Neural cell (in vitro differentiated cells): ENCODE results near the gene MSI2. TPM values are rescaled to one million over a fixed set of nuclear protein-coding genes. Genes with fewer than 3 reads are reported as not detected.

Source experiments
- H2AFZ ChIP-seq: fragments of 200-600, 300-800 bp; sonication (generic), shearing (Covaris generic); 2 replicates; pipeline ENCODE4 v1.6.0; 2014; ENCODE audit warnings: low read depth, mild to moderate bottlenecking, antibody characterized with exemption, low read length, moderate library complexity
- H3F3A ChIP-seq: fragments of 200-600 bp; shearing (Covaris generic); 2 replicates; pipeline ENCODE4 v1.6.1; 2016; ENCODE audit warnings: mild to moderate bottlenecking, moderate library complexity, mixed read lengths, antibody characterized with exemption, low read length; ENCODE audit not compliant: insufficient read depth, poor library complexity, severe bottlenecking
- H3K27ac ChIP-seq: fragments of 200-600, 300-800 bp; sonication (generic), shearing (Covaris generic); 2 replicates; pipeline ENCODE4 v1.5.1; 2014; ENCODE audit warnings: mild to moderate bottlenecking, low read length, moderate library complexity
- H3K27me3 ChIP-seq: fragments of 300-800, 200-600 bp; sonication (generic), shearing (Covaris generic); 2 replicates; pipeline ENCODE4 v1.6.0; 2014; ENCODE audit warnings: mild to moderate bottlenecking, low read depth, low read length, moderate library complexity; ENCODE audit not compliant: insufficient read depth
- H3K36me3 ChIP-seq: fragments of 300-800, 200-600 bp; sonication (generic), shearing (Covaris generic); 2 replicates; pipeline ENCODE4 v1.5.1; 2014; ENCODE audit warnings: mild to moderate bottlenecking, antibody characterized with exemption, low read length, moderate library complexity; ENCODE audit not compliant: insufficient read depth
- H3K4me2 ChIP-seq: fragments of 300-800, 200-600 bp; sonication (generic), shearing (Covaris generic); 2 replicates; pipeline ENCODE4 v1.6.0; 2014; ENCODE audit warnings: mild to moderate bottlenecking, low read length
- H3K4me3 ChIP-seq: fragments of 300-800, 200-600 bp; sonication (generic), shearing (Covaris generic); 2 replicates; pipeline ENCODE4 v1.5.1; 2014; ENCODE audit warnings: mild to moderate bottlenecking, low read length, moderate library complexity
- H3K79me2 ChIP-seq: fragments of 200-600 bp; shearing (Covaris generic); replicated peaks from 2 replicates; pipeline ENCODE4 v1.6.0; 2014; ENCODE audit warnings: mild to moderate bottlenecking, low read length, moderate library complexity; ENCODE audit not compliant: insufficient read depth
- H3K9ac ChIP-seq: fragments of 300-800, 200-600 bp; sonication (generic), shearing (Covaris generic); 2 replicates; pipeline ENCODE4 v1.6.1; 2016; ENCODE audit warnings: mild to moderate bottlenecking, low read length, mixed read lengths
- H3K9me2 ChIP-seq: fragments of 200-600 bp; shearing (Covaris generic); 2 replicates; pipeline ENCODE4 v1.6.1; 2016; ENCODE audit warnings: mild to moderate bottlenecking, low read length, mixed read lengths; ENCODE audit not compliant: insufficient read depth
- H3K9me3 ChIP-seq: fragments of 200-600, 300-800 bp; sonication (generic), shearing (Covaris generic); 2 replicates; pipeline ENCODE4 v1.6.1; 2016; ENCODE audit warnings: mild to moderate bottlenecking, mixed run types, low read length, moderate library complexity, mixed read lengths
- H4K20me1 ChIP-seq: fragments of 200-600 bp; shearing (Covaris generic); 2 replicates; pipeline ENCODE4 v1.6.1; 2016; ENCODE audit warnings: mild to moderate bottlenecking, mixed run types; ENCODE audit not compliant: insufficient read depth
- CTCF ChIP-seq: fragments of 450-650 bp; IDR thresholded peaks from 2 replicates; pipeline ENCODE4 v1.5.1; 2014; ENCODE audit warnings: antibody characterized with exemption, mild to moderate bottlenecking, moderate library complexity; ENCODE audit not compliant: poor library complexity, severe bottlenecking
- EP300 ChIP-seq: fragments of 450-650 bp; conservative IDR thresholded peaks from 2 replicates; pipeline ENCODE4 v1.6.1; 2014; ENCODE audit warnings: antibody characterized with exemption, mild to moderate bottlenecking, moderate library complexity; ENCODE audit not compliant: poor library complexity, severe bottlenecking
- EZH2 ChIP-seq: fragments of 200-600, 300-800 bp; shearing (Covaris generic), sonication (generic); IDR thresholded peaks from 2 replicates; pipeline ENCODE4 v1.6.1; 2014; ENCODE audit warnings: antibody characterized with exemption, low read length, borderline replicate concordance, mild to moderate bottlenecking; ENCODE audit not compliant: insufficient read depth, poor library complexity, severe bottlenecking
- MXI1 ChIP-seq: fragments of 450-650 bp; conservative IDR thresholded peaks from 2 replicates; pipeline ENCODE4 v1.6.1; 2014; ENCODE audit warnings: antibody characterized with exemption, mild to moderate bottlenecking; ENCODE audit not compliant: poor library complexity, severe bottlenecking
- POLR2AphosphoS5 ChIP-seq: IDR thresholded peaks from 2 replicates; pipeline ENCODE4 v1.6.1; 2012
- RAD21 ChIP-seq: fragments of 450-650 bp; conservative IDR thresholded peaks from 2 replicates; pipeline ENCODE4 v1.6.1; 2014; ENCODE audit warnings: antibody characterized with exemption, mild to moderate bottlenecking, moderate library complexity
- REST ChIP-seq: IDR thresholded peaks from 2 replicates; pipeline ENCODE4 v1.6.1; 2012; ENCODE audit warnings: borderline replicate concordance
- SMC3 ChIP-seq: fragments of 450-650 bp; conservative IDR thresholded peaks from 2 replicates; pipeline ENCODE4 v1.6.1; 2014; ENCODE audit warnings: antibody characterized with exemption, mild to moderate bottlenecking, moderate library complexity; ENCODE audit not compliant: poor library complexity
- TAF1 ChIP-seq: IDR thresholded peaks from 2 replicates; pipeline ENCODE4 v1.6.1; 2012; ENCODE audit warnings: low read depth
- polyA plus RNA-seq: library from polyadenylated mRNA; depleted of rRNA; stranded (reverse); fragments of >200 nt; gene quantifications from 2 replicates; pipeline ENCODE4 v1.2.3, GENCODE V29; 2014

Gene MSI2
- polyA plus RNA-seq, 1 donor from 2014 or later = 61.4 TPM

DNA sequence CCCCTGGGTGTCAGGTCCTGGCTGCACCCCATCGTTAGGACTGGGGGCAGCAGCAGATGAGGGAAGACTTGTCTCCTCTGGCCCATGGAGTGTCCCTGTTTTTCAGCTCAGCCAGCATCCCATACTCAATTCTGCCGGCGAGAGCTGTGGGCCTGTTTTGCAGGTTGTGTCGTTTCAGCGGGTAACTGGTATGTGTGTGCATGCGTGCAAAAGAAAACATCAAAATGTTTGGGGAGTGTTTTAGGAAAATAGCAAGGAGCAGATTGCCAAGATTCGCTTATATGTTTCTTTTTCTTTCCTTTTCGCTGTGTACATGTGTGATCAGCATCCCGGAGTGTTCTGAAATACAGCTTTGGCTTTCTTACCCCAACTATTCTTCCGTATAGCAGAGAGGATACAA is 34.7 kb downstream of the MSI2 start:
- Histone ChIP-seq H3F3A (no peaks in the 10 kb centered on the region), H2AFZ (no peak overlapping the region), H3K27me3 (no peaks in the 10 kb centered on the region), H3K36me3 (no peaks in the 10 kb centered on the region), H3K9ac (no peak overlapping the region), H3K4me3 (no peak overlapping the region), H3K79me2 (peaks cover 67% of the 10 kb centered on the region), H3K27ac (no peak overlapping the region), H3K9me3 (no peaks in the 10 kb centered on the region), H3K4me2 (no peak overlapping the region), H4K20me1 (no peaks in the 10 kb centered on the region), H3K9me2 (no peaks in the 10 kb centered on the region)
- TF ChIP-seq CTCF = no peak
- TF ChIP-seq POLR2AphosphoS5 = no peak
- no peak for TF ChIP-seq EZH2
- no peak for TF ChIP-seq EP300
- TF ChIP-seq TAF1 = no peak
- no peak for TF ChIP-seq MXI1
- TF ChIP-seq RAD21 = no peak
- TF ChIP-seq SMC3 = no peak
- no peak for TF ChIP-seq REST

DNA sequence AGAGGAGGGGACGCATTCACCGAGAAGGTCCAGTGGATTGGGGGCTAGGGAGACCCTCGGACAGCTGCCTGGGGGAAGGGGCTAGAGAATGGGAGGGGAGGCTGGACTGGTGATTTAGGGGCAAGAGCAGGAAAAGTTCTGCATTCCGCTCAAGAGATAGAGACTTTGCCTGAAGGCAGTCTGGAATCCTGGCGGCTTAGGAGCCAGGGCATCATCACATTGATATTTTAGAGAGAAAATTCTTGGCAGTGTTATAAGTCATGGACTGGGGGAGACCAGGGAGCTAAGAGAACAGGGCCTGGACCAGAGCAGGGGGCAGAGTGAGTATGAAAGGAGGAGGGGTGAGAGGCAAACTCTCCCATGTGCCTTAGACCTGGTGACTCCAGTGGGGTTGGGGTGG is 35.8 kb downstream of the MSI2 start:
- no peak overlapping the region for H3K27ac ChIP-seq

More for the DNA sequence above, 35.8 kb downstream of the MSI2 start:
- Histone ChIP-seq H3K27me3 (no peaks in the 10 kb centered on the region), H3K36me3 (no peaks in the 10 kb centered on the region), H3K9ac (no peak overlapping the region), H3K9me2 (no peaks in the 10 kb centered on the region), H2AFZ (no peak overlapping the region), H3F3A (no peaks in the 10 kb centered on the region), H3K9me3 (no peaks in the 10 kb centered on the region), H4K20me1 (no peaks in the 10 kb centered on the region), H3K4me2 (no peak overlapping the region), H3K79me2 (peaks cover 74% of the 10 kb centered on the region), H3K4me3 (no peak overlapping the region)
- TF ChIP-seq SMC3 = no peak
- TF ChIP-seq EP300 = no peak
- TF ChIP-seq EZH2 = no peak
- TF ChIP-seq MXI1 = no peak
- TF ChIP-seq CTCF = no peak
- TF ChIP-seq RAD21 = no peak
- no peak for TF ChIP-seq REST
